NCI-H748 (cell line): ENCODE measurements around the gene CLCC1.
A peak's percentile ranks its signal among the peaks of the same experiment; 100 is the strongest.
"Not testable (repeated sequence)": the region's sequence is repeated elsewhere in the genome, so short reads cannot be mapped to it uniquely, and the experiment has no call there.

Experiments used
- DNase-seq: peaks from one replicate; lab custom pipeline; 2025; ENCODE audit not compliant: unreplicated experiment; lab: John Stamatoyannopoulos, UW

The CLCC1 gene

GRCh38 chr1:108963052-108963686, at the start of gene CLCC1:
Gene CLCC1 (minus strand): TSS chr1:108963484. CDS start chr1:108950437, 13,047 bp downstream.
- peak; percentile 95 for DNase-seq

GRCh38 chr1:109011335-109011734, 48.1 kb upstream of the CLCC1 start:
- no peak for DNase-seq

- DNase-seq, result not testable (repeated sequence)
Observed at GRCh38 chr1:108996622-108997021, 33.3 kb upstream of the CLCC1 start.

GRCh38 chr1:108983114-108983513, 19.8 kb upstream of the CLCC1 start:
- DNase-seq, result no peak

GRCh38 chr1:108976658-108977057, 13.4 kb upstream of the CLCC1 start:
- no peak for DNase-seq

GRCh38 chr1:108972951-108973350, 9.7 kb upstream of the CLCC1 start:
- DNase-seq, result no peak

- no peak for DNase-seq
Observed at GRCh38 chr1:108969346-108969745, 6.1 kb upstream of the CLCC1 start.

GRCh38 chr1:108962681-108963051, 618 bp downstream of the CLCC1 start:
- peak; percentile 46 for DNase-seq

- DNase-seq, result peak; percentile 20
Observed at GRCh38 chr1:108961752-108962486, 1.4 kb downstream of the CLCC1 start.

- DNase-seq, result no peak
Observed at GRCh38 chr1:108961198-108961597, 2.1 kb downstream of the CLCC1 start.

- no peak for DNase-seq
Observed at GRCh38 chr1:108960719-108961118, 2.6 kb downstream of the CLCC1 start.

GRCh38 chr1:108957888-108958287, 5.4 kb downstream of the CLCC1 start:
- DNase-seq, result no peak

GRCh38 chr1:108955881-108956280, 7.4 kb downstream of the CLCC1 start:
- no peak for DNase-seq

- no peak for DNase-seq
Observed at GRCh38 chr1:108955111-108955510, 8.2 kb downstream of the CLCC1 start.

GRCh38 chr1:108953452-108953851, 9.8 kb downstream of the CLCC1 start:
- no peak for DNase-seq

GRCh38 chr1:108951242-108951641, 12.0 kb downstream of the CLCC1 start:
- no peak for DNase-seq

- DNase-seq, result no peak
Observed at GRCh38 chr1:108949044-108949443, 14.2 kb downstream of the CLCC1 start.

GRCh38 chr1:108947871-108948525, 15.3 kb downstream of the CLCC1 start:
- DNase-seq, result no peak

- no peak for DNase-seq
Observed at GRCh38 chr1:108936170-108936569, 27.1 kb downstream of the CLCC1 start.

GRCh38 chr1:108933944-108934343, 29.3 kb downstream of the CLCC1 start:
- DNase-seq, result no peak

- DNase-seq, result not testable (repeated sequence)
Observed at GRCh38 chr1:108927565-108927964, 35.7 kb downstream of the CLCC1 start.

- no peak for DNase-seq
Observed at GRCh38 chr1:108925920-108926319, 37.4 kb downstream of the CLCC1 start.
